GM19193 (cell line): ENCODE data around the gene SPAM1.

Source experiments
- POLR2A ChIP-seq: IDR thresholded peaks from 4 replicates; pipeline ENCODE4 v1.6.1; 2011; ENCODE audit not compliant: insufficient read depth, insufficient read length; ENCODE audit errors: extremely low read depth

Gene SPAM1

GRCh38 chr7:123995617-123996326, 70.7 kb downstream of the SPAM1 start:
- TF ChIP-seq POLR2A: no peak

GRCh38 chr7:123996327-123996625, 71.2 kb downstream of the SPAM1 start:
- no peak for TF ChIP-seq POLR2A

GRCh38 chr7:123998921-123999320, 73.9 kb downstream of the SPAM1 start:
- TF ChIP-seq POLR2A: no peak

- no peak for TF ChIP-seq POLR2A
Observed at GRCh38 chr7:123999703-124000102, 74.7 kb downstream of the SPAM1 start.

GRCh38 chr7:124009321-124009720, 84.3 kb downstream of the SPAM1 start:
- no peak for TF ChIP-seq POLR2A
